ENCODE results near the gene GABRD.

GABRD gene

DNA sequence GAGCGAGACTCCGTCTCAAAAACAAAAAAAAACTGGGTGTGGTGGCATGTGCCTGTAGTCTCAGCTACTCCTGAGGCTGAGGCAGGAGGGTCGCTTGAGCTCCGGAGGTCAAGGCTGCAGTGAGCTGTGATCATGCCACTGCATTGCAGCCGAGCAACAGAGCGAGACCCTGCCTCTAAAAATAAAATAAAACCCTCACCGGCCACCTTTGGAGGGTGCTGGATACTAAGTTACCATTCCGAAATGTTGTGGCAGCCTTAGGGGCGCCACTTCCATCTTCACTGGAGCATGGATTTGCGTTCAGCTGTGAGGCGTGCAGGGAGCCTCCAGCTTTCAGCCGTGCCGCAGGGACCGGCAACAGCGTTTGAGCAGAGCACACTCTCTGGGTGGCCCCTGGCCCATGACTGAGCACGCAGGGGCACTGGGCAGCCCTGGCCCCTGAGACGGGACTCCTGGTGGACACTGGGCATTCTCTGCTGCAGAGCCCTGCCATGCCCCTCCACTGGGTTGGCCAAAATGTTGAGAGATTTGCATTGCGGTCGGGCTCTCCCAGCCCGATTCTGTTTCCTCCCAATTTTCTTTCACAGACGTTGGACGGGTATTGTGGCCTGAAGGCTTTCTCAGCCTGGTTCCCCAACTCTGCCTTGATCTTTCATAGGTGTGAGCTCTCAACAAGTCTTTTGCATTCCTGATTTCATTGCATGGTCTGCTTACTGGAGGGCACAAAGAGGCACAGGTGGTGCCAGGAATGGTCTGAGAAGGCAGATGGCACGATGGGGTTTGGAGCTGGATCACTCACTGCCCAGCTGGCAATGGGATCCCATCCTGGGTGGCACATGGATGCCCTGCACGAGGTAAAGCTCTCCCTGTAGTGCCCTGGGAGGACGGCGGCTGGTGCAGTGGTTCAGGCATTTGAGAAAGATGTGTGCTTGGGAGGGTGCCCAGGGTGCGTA lies 9.8 kb upstream of the GABRD start:
- no peak for TF ChIP-seq ZFX (IDR thresholded peaks at IDR 0.05)
- TF ChIP-seq, protein P1, sequence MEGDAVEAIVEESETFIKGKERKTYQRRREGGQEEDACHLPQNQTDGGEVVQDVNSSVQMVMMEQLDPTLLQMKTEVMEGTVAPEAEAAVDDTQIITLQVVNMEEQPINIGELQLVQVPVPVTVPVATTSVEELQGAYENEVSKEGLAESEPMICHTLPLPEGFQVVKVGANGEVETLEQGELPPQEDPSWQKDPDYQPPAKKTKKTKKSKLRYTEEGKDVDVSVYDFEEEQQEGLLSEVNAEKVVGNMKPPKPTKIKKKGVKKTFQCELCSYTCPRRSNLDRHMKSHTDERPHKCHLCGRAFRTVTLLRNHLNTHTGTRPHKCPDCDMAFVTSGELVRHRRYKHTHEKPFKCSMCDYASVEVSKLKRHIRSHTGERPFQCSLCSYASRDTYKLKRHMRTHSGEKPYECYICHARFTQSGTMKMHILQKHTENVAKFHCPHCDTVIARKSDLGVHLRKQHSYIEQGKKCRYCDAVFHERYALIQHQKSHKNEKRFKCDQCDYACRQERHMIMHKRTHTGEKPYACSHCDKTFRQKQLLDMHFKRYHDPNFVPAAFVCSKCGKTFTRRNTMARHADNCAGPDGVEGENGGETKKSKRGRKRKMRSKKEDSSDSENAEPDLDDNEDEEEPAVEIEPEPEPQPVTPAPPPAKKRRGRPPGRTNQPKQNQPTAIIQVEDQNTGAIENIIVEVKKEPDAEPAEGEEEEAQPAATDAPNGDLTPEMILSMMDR (conservative IDR thresholded peaks at IDR 0.05): no peak
- no peak overlapping the region for H3K27ac ChIP-seq

DNA sequence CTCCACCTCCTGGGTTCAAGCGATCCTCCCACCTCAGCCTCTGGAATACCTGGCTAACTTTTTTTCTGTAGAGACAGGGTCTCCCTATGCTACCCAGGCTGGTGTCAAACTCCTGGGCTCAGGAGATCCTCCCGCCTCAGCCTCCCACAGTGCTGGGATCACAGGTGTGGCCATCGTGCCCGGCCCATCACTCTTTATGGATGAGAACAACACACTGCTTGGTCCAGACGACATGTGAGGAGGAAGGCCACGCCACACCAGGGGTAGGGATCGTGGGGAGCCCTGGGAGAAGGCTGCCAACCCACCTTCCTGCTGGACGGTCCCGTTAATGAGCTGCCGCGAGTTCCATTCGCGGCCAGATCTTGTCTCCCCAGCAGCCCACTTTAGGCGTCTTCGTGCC lies 5.0 kb upstream of the GABRD start:
- H3K27ac ChIP-seq: no peak overlapping the region
- TF ChIP-seq, protein P1 (conservative IDR thresholded peaks at IDR 0.05): no peak
- TF ChIP-seq ZFX (IDR thresholded peaks at IDR 0.05): no peak

DNA sequence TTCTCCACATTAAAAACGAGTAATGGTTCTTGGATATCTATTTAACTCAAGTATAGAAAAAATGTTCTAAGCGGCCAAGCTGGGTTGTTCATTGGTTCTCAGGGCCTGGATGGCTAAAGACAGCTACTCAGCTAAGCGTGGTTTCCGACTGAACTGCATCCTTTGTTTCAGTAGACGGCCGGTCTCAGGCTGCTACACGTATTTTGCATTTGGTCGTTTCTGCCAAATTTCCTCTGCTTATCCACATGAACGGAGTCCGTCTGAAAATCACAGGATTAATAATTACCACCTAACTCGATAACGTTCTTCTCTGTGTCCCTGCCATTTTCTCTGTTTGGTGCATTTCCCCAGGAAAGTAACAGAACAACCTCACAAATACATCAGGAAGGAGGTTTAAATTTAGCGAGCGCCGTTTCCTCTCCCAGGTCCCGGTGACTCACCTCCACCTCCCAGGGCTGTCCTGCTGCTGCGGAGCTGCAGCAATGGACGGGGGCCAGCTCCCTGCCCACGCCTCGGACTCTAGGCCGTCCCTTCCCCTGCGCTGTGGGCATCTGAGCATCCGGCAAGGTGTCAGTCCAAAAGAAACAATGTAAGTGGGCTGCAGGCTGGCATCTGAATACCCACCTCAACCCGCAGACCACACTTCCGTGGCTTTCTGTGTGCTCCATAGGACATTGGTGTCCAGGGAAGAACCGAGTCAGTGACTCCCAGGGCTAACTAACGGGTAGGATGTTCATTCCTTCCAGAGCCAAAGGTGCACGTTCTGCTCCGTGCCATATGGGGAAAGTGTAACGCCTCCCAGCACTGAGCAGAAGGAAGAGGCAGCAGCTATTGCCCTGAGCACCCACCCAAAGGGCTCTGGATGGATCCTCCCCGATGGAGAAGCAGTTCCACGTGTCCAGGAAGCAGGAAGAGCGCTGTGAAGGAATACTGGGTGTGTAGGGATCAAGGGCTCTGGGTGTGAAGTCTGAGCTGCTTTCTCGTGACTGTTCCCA lies 4.1 kb upstream of the GABRD start:
- H3K27ac ChIP-seq: no peak overlapping the region
- TF ChIP-seq ZFX (IDR thresholded peaks at IDR 0.05): no peak
- TF ChIP-seq, protein P1 (conservative IDR thresholded peaks at IDR 0.05): no peak

DNA sequence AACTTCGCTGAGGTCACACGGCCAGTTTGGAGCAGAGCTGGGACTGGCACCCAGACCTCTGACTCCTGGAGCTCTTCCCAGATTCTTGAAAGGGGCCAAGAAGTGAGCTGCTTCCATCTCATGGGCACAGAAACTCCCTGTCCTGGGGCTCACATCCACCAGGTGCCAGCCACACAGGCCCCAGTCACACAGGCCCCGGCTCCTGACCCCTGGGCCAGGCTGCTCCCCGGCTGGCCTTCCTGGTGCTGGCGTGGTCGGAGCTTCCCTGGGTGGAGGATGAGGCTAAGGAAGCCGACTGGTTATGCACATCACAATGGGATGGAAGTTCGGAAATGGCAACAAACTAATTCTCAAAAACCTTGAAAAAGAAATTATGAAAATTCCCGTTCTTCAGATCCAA lies 3.0 kb upstream of the GABRD start:
- no peak overlapping the region for H3K27ac ChIP-seq
- TF ChIP-seq, protein P1 (conservative IDR thresholded peaks at IDR 0.05): no peak
- TF ChIP-seq ZFX (IDR thresholded peaks at IDR 0.05): no peak

DNA sequence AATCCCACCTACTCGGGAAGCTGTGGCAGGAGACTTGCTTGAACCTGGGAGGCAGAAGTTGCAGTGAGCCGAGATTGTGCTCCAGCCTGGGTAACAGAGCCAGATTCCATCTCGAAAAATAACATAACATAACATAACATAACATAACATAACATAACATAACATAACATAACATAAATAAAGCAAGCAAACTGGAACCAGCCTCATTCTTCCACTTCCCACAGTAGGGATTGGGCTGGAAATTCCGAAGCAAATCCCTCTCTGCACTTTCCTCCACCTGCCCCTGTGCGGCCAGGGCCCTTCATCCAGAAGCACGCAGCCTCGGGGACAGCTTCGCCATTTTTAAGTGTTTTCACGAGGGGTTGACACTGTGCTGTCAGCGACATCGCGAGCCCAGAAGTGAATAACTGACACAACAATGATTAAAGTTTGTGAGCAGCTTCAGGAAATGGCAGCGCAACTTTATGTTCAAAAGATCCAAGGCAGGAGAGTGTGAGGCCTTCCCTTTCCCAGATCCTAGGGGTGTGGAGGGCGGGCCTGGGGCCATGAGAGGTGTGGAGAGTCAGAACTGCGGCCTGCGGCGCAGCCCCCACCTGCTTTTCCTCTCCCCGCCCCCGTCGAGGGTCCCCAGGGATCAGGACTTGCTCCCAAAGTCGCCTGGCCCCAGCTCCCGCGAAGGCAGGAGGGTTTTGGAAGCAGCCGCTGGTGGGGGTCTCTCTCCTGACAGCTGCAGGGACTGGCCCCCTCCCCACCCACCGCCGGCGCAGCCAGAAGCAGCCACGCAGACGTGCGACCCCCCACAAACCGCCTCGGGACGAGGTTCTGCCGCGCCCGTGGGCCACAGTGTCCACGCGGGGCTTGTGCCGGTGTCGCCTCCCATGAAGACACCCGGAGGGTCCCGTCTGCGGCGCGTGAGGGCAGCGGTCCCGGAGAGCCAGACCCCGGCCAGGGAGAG lies 651 bp upstream of the GABRD start:
- H3K27ac ChIP-seq: no peak overlapping the region
- TF ChIP-seq ZFX (IDR thresholded peaks at IDR 0.05): no peak
- TF ChIP-seq, protein P1 (conservative IDR thresholded peaks at IDR 0.05): no peak

DNA sequence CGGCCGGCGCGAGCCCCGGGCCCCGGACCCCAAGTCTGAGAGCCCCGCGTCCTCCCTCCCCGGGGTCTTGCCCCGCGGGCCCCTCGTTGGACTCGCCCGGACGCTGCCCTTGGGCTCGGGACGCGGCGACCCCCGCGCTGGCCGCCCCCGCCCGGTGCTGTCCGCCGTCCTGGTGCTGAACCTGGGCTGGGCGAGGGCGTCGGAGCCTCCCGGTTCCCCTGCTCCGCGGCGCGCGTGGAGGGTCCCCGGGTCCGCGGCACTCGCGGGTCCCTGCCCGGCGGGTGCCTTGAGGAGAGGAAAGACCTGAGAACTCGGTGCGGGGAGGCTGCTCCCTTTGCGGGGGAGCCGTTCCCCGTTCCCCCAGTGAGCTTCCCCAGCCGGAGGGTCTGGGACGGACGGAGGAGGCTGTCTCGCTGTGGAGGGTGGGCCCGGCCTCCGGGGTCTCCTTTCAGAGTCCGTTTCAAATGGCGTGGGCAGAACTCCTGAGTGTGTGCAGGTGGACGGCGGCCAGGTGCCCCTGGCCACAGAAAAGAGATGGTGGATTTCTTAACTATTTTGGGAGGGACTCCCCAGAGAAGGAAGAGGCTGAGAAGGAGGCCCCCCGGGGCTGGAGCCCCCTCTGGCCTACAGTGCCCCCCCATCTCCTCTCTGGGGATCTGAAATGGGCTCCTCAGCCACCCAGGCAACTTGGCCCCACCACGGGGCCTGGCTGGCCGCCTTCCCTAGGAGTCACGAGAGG lies 595 bp downstream of the GABRD start:
- TF ChIP-seq ZFX (IDR thresholded peaks at IDR 0.05): no peak
- TF ChIP-seq, protein P1 (conservative IDR thresholded peaks at IDR 0.05): no peak
- no peak overlapping the region for H3K27ac ChIP-seq
